Activated gamma-delta T cell treated with Interleukin-2 at 50 U/mL for 16 hours (primary cell): ENCODE data around the gene REX1BD.
A peak's percentile ranks its signal among the peaks of the same experiment; 100 is the strongest.
"Not testable (repeated sequence)": the region's sequence is repeated elsewhere in the genome, so short reads cannot be mapped to it uniquely, and the experiment has no call there.

ENCODE experiments used
- DNase-seq: peaks from one replicate; pipeline ENCODE4 v3.0.0-alpha.2; 2020

Gene REX1BD

DNA sequence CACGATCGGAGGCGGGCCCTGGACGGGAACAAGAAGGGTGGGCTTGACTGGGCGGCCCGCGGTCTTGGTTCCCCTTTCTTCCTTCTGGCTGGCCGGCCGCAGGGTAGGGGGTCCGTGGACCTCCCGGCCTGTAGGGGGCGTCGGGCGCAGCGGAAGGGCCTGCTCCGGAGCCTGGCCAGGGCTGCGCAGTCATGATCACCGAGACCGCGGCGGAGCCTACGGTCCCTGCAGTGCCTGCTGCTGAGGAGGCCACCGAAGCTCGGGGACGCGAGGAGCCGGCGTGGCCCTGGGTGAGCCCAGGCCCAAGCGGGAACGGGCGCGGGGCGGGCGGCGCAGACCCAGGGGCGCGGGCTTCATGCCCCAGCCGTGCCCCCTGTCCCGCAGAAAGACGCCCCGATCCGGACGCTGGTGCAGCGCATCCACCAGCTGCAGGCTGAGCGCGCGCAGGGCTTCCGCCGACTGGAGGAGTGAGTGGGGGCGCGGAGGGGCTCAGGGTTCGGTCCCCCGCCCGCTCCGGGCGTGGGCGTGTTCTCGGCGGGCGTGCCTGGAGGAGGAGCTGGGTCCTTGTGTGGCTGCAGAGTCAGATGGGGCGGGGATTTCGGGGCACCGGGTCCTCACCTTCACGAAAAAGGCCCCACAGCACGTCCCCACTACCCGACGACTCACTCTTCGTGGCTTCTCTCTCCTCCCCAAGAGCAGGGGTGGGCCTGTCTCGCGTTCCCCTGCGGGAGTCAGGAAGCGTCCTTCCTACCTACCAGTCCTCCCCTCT lies at the start of gene REX1BD:
REX1BD (plus strand) TSS at position 188 of the 769 bp plus-strand sequence; CDS start at position 192, 4 bp downstream.
- peak; percentile 85 for DNase-seq

DNA sequence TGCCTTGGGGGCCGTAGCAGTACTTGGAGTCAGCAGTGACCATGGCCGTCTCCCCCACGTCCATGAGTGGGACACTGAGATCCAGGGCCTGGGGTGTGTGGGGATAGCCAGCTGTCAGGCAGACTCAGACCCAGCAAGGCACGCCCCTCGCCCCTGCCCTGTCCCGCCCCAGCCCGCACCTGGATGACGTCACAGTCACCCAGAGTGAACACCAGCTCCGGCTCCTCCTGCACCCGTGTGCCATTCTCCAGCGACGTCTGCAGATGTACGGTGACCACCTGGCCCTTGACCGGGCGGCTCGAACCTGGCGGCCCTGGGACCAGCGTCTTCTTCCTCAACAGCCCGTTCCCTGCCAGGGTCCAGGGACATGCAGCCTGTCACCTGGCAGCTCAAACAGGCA lies 49.2 kb upstream of the REX1BD start:
- no peak for DNase-seq

DNA sequence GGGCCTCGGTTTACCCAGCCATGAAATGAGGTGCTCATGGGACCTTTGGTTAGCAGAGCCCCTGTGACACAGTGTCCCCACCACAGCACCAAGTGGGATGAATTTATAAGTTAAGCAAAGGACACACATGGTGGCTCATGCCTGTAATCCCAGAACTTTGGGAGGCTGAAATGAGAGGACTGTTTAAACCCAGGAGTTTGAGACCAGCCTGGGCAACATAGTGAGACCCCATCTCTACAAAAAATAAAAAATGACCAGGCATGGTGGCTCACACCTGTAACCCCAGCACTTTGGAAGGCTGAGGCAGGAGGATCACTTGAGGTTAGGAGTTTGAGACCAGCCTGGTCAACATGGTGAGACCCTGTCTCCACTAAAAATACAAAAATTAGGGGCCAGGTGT lies 48.4 kb upstream of the REX1BD start:
- not testable (repeated sequence) for DNase-seq

DNA sequence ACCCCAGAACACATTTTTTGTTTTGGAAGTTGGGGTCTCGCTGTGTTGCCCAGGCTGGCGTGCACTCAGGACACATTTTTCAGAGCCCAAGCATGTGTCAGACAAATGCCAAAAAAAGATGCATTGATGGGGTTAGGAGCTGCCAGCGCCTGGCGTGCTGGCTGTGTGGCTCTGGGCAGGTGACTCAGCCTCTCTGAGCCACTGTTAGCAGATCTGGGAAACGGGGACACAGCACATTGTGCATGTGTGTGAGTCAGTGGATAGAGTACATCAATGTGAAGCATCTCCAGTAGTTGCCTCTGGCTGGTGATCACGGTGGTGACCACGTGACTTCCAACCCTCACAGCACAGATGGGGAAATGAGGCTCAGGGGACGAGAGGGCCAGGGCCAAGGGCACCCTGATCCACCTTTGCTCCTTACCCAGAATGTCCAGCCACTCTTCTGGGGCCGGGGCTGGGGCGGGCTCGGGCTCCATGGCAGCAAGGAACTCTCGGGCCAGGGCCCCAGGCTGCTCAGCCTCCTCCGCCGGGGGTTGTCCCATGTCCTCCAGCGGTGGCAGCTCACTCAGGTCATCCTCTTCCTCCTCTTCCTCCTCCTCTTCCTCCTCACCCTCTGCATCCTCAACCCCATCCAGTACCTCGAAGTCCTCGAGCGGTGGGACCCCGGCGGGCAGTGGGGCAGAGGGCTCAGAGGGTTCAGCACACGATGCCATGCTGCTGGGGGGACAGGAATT lies 47.2 kb upstream of the REX1BD start:
- DNase-seq: no peak

DNA sequence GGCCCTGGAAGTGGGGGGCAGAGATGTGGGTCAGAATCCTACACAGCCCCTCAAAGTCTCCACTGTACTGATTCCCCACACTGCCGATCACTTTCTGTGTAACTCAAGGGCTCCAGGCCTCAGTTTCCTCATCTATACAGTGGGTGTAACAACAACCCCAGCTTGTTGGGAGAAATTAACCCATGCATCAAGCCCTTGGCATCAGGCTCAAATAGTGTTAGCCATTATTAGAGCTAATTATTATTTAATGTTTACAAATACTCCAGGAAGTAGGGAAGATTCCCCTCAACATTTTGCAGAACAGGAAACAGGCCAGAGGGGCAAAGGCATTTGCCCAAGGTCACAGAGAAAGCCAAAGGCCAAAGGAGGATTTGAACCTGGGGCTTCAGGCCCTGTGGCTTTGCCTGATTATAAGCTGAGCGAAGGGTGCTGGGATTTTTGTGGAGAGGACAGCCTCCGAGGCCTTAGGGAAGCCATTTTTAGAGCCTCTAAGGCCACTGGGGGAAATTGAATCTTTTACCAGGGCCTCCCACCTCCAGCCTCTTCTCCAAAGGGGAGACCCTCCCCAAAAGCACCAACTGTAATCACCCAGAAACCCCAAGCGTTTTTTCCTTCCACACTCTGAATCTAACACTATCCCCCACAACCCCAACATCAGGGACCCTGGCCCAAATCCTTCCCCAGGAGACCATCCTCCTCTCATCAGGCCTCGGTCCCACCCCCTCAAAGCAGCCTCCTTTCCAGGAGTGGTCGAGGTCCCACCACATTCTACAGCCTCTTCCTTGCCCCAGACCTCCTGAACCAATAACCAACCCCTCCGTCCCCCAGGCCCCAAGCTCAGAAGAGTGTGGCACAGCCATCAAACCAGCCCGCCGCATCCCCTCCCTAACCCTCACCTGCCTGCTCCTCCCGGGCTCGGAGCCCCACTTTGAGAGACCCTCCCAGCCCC lies 46.3 kb upstream of the REX1BD start:
- DNase-seq: no peak

DNA sequence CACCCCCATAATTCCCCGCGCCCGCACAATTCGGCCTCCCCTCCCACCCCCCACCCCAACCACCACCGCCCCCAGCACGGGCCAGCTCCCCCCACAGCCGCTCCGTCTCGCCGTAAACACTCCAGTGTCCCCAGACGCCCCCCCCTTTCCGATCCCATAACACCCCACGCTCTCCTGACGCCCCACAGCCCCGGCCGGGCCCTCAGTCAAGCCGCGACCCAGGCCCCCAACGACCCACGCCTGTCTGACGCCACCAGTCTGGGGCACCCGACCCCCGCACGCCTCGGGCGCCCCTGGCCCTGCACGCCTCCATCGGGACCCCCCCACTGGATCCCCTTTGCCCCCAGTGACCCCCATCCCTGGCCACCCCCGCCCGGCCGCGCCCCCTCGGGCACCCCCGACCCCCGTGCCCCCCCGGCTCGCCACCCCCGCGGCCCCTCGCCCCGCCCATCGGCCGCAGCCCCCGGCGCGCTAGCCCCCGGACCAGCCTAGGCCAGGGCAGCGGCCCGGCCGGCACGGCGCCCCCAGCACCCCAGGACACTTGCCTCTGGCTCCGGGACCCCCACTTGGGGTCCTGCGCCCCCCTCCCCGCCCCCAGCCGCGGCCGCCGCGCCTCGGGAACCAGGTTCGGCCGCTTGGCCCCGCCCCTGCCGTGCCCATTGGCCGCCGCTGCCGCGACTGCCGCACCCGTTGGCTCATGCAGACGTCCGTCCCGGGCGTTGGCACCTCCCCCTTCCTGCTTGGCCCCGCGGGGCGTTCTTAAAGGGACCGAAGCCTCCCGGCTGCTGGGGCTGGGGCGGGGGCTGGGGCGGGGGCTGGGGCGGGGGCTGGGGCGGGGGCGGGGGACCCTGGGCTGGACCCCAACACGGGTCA lies 45.4 kb upstream of the REX1BD start, which contains the start of gene FKBP8:
FKBP8 (minus strand) TSS at position 633 of the 873 bp plus-strand sequence. CDS start 1,603 bp downstream, outside the sequence.
- DNase-seq: peak; percentile 93

DNA sequence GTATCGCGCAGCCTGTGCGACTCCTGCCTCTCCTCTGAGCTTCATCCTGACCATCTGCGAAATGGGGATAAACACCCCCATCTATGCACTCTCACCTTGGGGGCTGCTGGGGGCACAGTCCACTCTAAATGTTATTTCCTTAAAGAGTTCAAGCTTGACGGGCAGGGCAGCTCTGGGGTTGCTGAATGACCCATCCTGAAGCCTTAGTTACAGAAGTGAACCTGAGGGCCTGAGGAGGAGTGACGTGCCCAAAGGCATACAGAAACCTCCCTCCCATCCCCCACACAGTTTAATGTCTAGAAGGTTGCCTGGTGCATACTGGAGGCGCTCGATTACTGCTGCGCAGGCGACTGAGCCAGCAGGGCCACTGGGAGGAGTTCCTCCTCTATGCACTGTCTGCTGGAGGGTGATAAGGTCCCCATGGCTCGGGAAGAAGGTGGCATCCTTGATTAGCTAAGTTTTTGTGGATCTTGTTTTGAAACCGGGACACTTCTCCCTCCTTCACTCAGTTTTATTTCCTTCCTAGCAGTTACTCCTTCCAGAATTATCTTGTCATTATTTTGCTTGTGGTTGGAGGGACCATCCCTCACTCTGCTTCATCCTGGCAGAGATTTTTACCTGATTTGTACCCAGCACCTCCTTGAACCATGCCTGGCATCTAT lies 44.7 kb upstream of the REX1BD start:
- peak; percentile 59 for DNase-seq

DNA sequence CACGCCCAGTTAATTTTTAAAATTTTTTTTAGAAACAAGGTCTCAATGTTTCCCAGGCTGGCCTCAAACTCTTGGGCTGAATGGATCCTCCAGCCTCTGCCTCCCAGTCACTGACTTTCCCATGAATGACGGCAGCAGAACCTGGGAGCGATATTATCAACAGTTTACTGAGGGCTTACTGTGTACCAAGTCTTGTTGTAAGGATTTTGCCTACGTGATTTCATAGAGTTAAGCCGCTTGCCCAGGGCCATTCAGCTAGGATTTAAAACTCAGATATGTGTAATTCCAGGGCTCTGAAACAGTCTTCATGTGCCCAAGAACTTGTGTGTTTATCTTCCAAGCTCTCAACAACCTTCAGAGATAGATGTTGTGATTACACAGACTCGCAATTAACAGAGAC lies 37.0 kb upstream of the REX1BD start:
- no peak for DNase-seq

DNA sequence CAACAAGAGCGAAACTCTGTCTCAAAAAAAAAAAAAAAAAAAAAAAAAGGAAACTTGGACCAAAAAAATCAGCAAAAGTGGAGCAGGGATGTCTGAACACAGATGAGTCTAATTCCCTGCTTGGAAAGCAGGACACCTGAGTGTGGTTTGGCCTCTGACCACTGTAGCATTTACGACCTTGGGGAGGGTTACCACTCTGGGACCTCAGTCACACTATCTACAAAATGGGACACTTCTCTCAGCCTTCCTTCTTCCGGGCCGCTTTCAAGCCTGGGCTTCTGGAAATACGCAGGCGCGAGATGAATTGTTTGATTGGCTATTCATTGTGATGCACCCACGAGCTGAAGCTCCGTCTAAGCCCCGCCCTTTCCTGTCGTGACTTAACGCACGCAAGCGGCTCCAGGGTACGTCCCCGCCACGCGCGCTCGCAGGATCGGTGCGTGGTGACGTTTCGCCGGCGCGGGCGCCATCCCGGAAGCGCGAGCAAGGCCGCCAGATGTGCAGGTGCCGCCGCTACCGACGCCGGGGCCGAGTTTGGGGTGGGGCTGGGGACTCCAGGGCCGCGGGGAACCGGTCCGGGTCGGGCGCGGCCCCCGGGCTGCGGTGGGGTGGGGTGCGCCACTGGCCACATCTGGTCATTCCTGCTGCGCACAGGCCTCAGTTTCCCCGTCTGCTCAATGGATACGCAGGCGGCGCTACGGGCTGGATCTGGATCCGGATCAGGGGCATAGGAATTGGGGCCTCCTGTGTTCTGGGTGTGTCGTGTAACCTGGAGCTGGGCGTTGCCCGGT lies 31.0 kb upstream of the REX1BD start, which contains the start of gene KXD1:
KXD1 (plus strand) TSS at position 460 of the 791 bp plus-strand sequence. CDS start 4,187 bp downstream, outside the sequence.
- DNase-seq: peak; percentile 98

DNA sequence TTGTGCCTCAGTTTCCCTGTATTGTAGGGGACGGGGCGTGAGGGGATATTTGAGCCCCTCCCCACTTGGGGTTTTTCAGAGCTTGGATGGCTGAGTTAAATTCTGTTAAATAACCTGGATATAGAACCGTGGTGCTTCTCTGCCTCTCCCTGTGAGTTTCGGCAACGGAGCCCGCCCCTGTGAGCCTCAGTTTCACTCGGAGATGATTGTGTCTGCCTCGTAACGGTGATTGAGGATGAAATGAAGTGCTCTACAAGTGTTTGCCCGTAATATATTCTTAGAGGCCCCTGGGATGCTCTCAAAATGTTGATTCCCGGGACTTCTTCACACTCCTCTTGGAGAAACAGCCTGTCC lies 30.4 kb upstream of the REX1BD start:
- DNase-seq: no peak

DNA sequence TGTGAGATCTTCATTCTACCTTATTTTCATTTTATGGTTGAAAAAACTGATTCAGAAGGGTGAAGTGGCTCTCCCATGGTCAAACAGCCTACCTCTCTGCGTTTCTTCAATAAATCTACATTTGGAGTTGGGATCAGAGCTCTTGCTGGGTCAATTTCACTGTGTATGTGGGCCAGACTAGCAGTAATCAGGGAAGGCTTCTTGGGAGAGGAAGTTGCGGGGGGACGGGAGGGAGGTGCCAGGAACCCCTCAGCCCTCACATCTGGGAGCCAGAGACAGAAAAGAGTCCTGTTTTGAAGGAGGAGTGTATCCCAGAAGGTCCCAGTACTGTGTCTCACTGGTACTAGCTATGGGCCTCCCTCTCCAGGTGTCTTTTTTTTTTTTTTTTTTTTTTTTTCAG lies 30.0 kb upstream of the REX1BD start:
- no peak for DNase-seq

DNA sequence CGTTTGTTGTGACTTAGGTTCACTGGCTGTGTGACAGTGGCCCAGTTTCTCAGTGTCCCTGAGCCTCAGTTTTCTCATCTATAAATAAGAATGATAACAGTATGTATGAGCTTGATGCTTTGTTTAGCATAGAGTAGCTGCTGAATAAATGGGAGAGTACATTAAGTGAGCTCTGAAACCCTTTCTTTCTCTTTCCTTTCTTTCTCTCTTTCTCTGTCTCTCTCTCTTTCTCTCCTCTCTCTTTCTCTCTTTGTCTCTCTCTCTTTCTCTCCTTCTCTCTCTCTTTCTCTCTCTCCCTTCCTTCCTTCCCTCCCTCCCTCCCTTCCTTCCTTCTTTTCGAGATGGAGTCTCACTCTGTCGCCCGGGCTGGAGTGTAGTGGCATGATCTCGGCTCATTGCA lies 28.9 kb upstream of the REX1BD start:
- no peak for DNase-seq

DNA sequence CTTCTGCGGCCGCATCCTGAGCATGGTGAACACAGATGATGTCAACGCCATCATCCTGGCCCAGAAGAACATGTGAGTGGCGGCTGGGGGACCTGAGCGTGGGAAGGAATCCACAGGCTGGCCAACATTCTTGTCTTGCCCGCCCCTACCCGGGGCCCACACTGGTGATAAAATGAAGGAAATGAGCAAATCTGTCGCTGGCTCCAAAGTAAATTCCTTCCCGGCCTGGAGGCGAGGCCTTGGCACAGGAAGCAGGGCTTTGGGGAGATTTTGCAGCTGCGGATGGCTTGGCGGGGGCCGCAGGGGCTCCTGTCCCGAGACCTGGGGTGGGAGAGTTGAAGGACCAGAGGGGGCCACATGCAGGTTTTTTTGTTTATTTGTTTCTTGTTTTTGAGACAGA lies 26.5 kb upstream of the REX1BD start:
- no peak for DNase-seq

DNA sequence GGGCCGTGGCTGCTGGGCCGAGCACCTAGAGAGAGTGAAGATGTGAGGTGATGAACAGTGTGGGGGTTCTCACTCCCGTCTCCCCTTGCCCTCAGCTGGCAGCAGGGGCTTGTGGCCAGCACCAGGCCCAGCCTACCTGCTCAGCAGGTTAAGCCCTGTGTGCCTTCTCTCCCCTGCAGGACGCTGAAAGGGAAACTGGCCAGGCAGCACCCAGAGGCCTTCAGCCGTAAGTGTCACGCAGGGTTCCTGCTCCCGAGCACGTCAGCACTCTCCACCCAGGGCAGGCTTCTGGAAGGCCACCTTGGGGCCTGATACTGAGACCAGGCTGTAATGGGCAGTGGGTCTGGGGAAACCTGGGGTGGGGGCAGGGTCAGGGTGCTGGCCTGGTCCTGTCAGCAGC lies 21.6 kb upstream of the REX1BD start:
- DNase-seq: no peak

DNA sequence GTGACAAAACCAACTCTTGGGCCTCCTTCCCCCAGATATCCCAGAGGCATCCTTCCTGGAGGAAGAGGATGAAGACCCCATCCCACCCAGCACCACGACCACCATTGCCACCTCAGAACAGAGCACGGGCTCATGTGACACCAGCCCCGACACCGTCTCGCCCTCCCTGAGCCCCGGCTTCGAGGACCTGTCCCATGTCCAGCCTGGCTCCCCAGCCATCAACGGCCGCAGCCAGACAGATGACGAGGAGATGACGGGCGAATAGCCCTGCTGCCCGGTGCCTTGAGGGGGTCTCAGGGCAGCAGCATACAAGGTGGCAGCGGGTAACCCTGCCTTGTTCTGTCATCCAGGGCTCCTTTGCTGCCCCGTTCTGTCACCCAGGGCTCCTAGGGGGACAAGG lies 20.2 kb upstream of the REX1BD start:
- DNase-seq: no peak

DNA sequence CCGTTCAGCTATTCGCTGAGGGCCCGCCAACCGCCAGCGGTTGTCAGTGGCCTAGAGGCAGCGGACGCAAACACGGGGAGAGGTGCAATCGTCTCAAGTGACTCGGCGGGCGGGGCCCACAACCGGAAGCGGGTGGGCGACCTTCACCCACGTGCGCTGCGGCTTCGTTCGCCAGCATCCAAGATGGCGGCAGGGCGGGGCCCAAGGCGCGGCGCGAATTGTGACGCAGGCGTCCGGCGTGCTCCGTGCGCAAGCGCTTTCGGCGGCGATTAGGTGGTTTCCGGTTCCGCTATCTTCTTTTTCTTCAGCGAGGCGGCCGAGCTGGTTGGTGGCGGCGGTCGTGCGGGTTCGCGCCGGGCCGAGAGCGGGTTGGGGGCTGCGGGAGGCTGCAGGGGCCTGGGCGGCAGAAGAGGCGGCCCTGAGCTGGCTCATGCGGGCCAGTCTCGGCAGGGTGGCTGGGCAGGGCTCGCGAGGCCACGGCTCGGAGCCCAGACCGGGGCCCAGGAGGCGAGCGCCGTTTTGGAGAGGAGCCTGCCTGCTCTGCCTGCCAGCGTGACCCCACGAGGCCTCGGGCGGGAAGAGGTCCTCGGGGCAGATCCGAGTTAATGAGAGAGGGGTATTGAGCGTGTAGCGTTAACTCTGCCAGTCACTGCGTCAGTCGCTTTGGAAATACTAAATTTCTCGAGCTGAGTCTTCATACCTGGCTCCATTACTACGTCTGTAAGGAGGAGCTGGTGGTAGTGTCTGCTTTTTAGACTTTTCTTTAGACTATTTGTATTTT lies 16.8 kb upstream of the REX1BD start, which contains the start of gene UBA52:
UBA52 (plus strand) TSS at position 294 of the 781 bp plus-strand sequence. CDS start 1,444 bp downstream, outside the sequence.
- DNase-seq: peak; percentile 98

DNA sequence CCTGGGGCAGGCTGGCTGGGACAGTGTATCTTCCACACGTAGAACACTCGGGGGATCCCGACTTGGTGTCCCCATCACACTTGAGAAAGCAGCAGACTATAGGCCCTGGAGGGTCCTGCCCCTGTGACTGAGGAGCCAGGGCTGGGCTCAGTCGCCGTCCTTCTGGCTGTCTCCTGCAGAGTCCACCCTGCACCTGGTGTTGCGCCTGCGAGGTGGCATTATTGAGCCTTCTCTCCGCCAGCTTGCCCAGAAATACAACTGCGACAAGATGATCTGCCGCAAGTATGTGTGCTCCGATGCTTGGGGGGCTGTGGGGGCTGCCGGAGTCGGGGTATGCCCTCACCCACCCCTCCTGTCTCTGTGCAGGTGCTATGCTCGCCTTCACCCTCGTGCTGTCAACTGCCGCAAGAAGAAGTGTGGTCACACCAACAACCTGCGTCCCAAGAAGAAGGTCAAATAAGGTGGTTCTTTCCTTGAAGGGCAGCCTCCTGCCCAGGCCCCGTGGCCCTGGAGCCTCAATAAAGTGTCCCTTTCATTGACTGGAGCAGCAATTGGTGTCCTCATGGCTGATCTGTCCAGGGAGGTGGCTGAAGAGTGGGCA lies 13.8 kb upstream of the REX1BD start:
- no peak for DNase-seq

DNA sequence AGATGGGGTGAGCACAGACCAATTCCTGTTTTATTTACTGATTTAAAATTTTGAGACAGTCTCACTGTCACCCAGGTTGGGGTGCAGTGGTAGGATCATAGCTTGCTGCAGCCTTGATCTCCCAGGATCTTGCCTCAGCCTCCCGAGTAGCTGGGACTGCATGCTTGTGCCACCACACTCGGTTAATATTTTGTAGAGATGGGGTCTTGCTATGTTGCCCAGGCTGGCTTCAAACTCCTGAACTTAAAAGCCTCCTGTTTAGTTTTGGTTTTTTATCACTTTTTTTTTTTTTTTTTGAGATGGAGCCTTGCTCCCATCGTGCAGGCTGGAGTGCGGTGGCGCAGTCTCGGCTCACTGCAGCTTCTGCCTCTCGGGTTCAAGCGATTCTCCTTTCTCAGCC lies 12.2 kb upstream of the REX1BD start:
- DNase-seq: no peak

DNA sequence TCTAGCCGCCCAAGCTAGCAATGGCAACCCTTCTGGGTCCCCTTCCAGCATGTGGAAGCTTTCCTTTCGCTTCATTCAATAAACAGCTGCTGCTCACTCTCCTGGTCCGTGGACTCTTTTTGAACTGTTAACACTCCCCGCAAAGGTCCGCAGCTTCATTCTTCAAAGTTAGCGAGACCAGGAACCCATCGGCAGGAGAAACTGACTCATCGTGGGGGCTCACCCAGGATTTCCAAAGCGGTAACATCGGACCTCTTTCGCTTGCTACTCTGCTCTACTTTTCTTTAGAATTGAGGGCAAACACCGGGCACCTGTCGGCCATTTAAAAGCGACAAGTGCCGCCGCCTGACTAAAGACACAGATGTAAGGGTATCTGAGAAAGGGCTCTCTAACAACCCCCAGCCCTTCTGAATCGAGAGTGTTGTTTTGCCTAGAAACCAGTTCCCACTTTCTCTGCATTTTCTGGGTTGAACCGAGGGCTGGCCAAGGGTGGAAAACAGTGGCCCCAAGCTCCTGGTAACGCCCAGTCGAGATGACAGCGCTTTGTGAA lies 11.2 kb upstream of the REX1BD start:
- no peak for DNase-seq
